AG04449 (cell line): ENCODE data around the gene ZIC4.

Experiments
- CTCF ChIA-PET: fragments of 350-600 bp; formaldehyde crosslinking; extraction: SDS; loops from one replicate; lab custom pipeline; 2021; ENCODE audit warnings: antibody characterized with exemption; lab: Yijun Ruan, JAX
- POLR2A ChIA-PET: fragments of 400-600, 350-600 bp; formaldehyde crosslinking; extraction: SDS; loops from one replicate; lab custom pipeline; 2020; ENCODE audit warnings: antibody characterized with exemption, inconsistent platforms; lab: Yijun Ruan, JAX
- DNase-seq: peaks from one replicate; pipeline ENCODE4 v3.0.0-alpha.2; 2010; ENCODE audit warnings: low read depth, low spot score
- H3K4me3 ChIP-seq: 2 replicates; pipeline ENCODE4 v1.5.1; 2011; ENCODE audit warnings: low read depth, mild to moderate bottlenecking, control low read depth, low read length
- CTCF ChIP-seq: IDR thresholded peaks from one replicate; pipeline ENCODE4 v1.5.1; 2011; ENCODE audit warnings: mild to moderate bottlenecking, moderate library complexity, low read length, control low read depth, inconsistent platforms; ENCODE audit not compliant: insufficient read depth; ENCODE audit errors: missing control alignments

Gene ZIC4

GRCh38 chr3:147414390-147415138 is 8.2 kb upstream of the ZIC4 start:
- no peak overlapping the region for H3K4me3 ChIP-seq
- ChIA-PET CTCF (interaction anchor here (0.8 kb wide), 1 partner anchor 662 kb away, joined by 4 read pairs; no protein-coding TSS in a partner anchor), POLR2A (no interaction called here)
- TF ChIP-seq CTCF: no peak
- no peak for DNase-seq

DNA sequence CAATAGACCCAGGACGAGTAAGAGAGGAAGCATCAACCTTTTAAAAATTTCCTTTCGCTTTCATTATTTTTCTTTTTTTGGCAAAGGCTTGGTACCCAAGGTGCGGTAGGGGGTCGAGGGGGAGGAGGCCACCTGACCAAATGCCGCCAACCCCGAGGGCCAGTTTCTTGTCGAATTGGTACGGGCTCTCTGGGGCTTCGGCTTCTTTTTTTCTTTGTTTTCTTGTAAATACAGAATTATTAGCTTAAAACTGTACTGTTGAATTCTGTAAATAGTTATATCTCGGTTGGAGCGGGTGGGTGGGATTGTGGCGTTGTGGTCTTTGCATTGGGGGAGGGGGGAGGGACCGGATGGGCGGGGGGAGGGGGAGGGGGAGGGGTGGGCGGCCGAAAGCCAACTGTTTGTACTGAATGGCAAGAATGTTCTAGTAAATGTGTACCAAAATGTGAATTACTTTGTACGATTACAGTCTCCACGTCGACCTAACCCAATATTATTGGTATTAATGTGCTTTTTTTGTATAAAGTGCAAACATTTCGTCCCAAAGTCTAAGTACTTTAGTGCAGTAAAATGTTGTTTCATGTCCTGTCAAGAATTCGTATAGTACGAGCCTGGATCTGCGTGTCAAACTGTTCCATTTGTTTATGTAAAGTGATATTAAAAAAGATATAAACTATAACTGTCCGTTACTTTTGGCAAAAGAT is 7.5 kb upstream of the ZIC4 start:
- no peak overlapping the region for H3K4me3 ChIP-seq
- ChIA-PET POLR2A (no interaction called here), CTCF (interaction anchor here (0.8 kb wide), 1 partner anchor 663 kb away, joined by 4 read pairs; no protein-coding TSS in a partner anchor)
- no peak for DNase-seq
- TF ChIP-seq CTCF: no peak

DNA sequence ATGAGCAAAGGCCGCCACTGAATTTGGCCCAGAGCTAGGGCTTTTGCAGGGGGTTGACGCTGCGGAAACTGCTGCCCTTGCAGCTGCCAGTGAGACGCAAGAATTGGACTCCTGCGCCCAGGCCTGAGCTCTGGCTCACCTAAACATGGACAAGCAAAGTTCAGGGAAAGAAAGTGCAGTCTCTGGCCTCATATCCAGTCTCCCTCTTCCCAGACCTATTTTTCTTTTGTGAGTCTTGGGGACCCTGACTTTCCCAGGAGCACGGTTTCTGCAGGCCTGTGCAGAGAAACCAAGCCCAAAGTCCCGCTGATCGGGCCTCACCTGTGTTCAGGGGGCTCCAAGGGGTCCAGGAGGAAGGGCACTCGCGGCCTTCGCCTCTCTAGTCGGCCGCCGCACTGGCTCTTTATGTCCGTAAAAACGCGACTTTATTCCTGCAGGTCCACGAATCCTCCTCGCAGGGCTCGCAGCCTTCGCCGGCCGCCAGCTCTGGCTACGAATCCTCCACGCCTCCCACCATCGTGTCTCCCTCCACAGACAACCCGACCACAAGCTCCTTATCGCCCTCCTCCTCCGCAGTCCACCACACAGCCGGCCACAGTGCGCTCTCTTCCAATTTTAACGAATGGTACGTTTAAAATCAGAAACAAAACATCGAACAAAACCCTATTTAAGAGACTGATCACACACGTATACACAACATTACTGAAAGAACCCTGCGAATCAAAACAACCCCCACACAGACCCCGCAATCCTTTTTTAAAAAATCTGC is 6.8 kb upstream of the ZIC4 start:
- POLR2A ChIA-PET: no interaction called here
- TF ChIP-seq CTCF: no peak
- no peak for DNase-seq
- CTCF ChIA-PET: interaction anchor here (1.2 kb wide), 1 partner anchor 663 kb away, joined by 3 read pairs; no protein-coding TSS in a partner anchor
- no peak overlapping the region for H3K4me3 ChIP-seq

DNA sequence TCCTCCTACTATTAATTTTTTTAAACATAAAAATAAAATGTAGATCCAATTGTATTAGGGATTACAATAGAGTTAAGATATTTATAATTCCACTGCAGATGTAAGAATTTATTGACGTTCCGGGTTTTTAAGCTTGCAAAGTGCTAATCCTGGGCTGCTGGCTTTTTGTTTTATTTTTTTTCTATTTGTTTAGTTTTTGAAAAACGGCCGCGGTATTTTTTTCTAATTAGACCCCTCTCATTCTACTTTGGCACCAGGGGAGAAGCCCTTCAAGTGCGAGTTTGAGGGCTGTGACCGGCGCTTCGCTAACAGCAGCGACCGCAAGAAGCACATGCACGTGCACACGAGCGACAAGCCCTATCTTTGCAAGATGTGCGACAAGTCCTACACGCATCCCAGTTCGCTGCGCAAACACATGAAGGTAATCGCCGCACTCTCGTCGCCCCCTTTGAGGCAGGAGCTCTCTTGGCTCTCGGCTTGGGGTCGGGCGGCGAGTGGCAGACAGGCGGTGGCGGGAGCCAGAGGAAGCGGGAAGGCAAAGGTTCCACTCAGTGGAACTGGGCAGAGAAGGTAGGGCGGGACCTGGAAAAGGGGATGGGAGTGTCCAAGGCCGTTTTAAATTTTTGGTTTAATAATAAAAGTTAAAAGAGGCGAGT is 6.0 kb upstream of the ZIC4 start:
- TF ChIP-seq CTCF: no peak
- H3K4me3 ChIP-seq: peak overlapping the region; percentile 63
- no peak for DNase-seq
- POLR2A ChIA-PET: no interaction called here
- CTCF ChIA-PET: interaction anchor here (1.2 kb wide), 1 partner anchor 663 kb away, joined by 3 read pairs; no protein-coding TSS in a partner anchor

DNA sequence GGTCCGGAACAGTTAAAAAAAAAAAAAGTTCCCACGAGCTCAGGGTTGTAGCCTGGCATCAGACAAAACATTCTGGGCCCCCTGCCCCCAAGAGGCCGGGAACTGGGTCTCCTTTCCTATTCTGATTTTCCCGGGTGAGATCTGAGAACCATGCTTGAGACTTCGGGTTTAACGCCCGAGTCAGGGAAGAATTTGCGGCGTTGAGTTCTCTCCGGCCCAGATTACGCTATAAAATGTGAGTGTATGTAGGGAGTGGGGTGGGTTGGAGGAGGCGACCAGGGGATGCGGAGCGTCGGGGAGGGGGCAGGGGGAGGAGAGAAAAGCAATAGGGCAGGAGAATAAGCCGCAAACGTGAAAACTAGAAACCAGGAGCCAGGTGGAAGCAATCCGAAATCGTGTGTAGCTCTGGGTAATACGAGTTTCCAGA is 5.5 kb upstream of the ZIC4 start:
- peak overlapping the region; percentile 63 for H3K4me3 ChIP-seq
- ChIA-PET CTCF (interaction anchor here (0.9 to 1.2 kb wide), 2 partner anchors 17 to 664 kb away, joined by 3 read pairs; no protein-coding TSS in a partner anchor), POLR2A (interaction anchor here (1.2 kb wide), 1 partner anchor 19 kb away, joined by 9 read pairs; no protein-coding TSS in a partner anchor)
- no peak for DNase-seq
- no peak for TF ChIP-seq CTCF
